GM19351 (cell line): ENCODE measurements around the gene SMARCD1.

Experiments
- ATAC-seq: cut with Tn5 transposase; IDR thresholded peaks from one replicate; pipeline ENCODE4 v1.9.1; 2021; ENCODE audit warnings: mild to moderate bottlenecking, moderate library complexity; ENCODE audit not compliant: unreplicated experiment

SMARCD1 gene

GRCh38 chr12:50084775-50085614 lies at the start of gene SMARCD1:
TSS of gene SMARCD1 (plus strand) at chr12:50085342. CDS start at chr12:50085370, 28 bp downstream.
- ATAC-seq = peak; percentile 76

- no peak for ATAC-seq
Observed at GRCh38 chr12:50038336-50038735, 46.8 kb upstream of the SMARCD1 start.

GRCh38 chr12:50039151-50039835 lies 45.8 kb upstream of the SMARCD1 start:
- no peak for ATAC-seq

GRCh38 chr12:50040657-50041056 lies 44.5 kb upstream of the SMARCD1 start:
- no peak for ATAC-seq

GRCh38 chr12:50041062-50041860 lies 43.9 kb upstream of the SMARCD1 start:
- ATAC-seq = no peak

GRCh38 chr12:50041962-50042361 lies 43.2 kb upstream of the SMARCD1 start:
- ATAC-seq = no peak

- no peak for ATAC-seq
Observed at GRCh38 chr12:50042693-50043092, 42.4 kb upstream of the SMARCD1 start.

- ATAC-seq = no peak
Observed at GRCh38 chr12:50043308-50043707, 41.8 kb upstream of the SMARCD1 start.

- ATAC-seq = no peak
Observed at GRCh38 chr12:50043854-50044253, 41.3 kb upstream of the SMARCD1 start.

GRCh38 chr12:50047693-50048250 lies 37.4 kb upstream of the SMARCD1 start:
- ATAC-seq = no peak

GRCh38 chr12:50049254-50050118 lies 35.7 kb upstream of the SMARCD1 start:
- no peak for ATAC-seq

GRCh38 chr12:50050119-50050385 lies 35.1 kb upstream of the SMARCD1 start:
- no peak for ATAC-seq

GRCh38 chr12:50050410-50051098 lies 34.6 kb upstream of the SMARCD1 start:
- no peak for ATAC-seq

GRCh38 chr12:50051101-50051806 lies 33.9 kb upstream of the SMARCD1 start:
- no peak for ATAC-seq

- no peak for ATAC-seq
Observed at GRCh38 chr12:50052544-50052943, 32.6 kb upstream of the SMARCD1 start.

- no peak for ATAC-seq
Observed at GRCh38 chr12:50052964-50053363, 32.2 kb upstream of the SMARCD1 start.

GRCh38 chr12:50053583-50053982 lies 31.6 kb upstream of the SMARCD1 start:
- no peak for ATAC-seq

- peak; percentile 56 for ATAC-seq
Observed at GRCh38 chr12:50055831-50056638, 29.1 kb upstream of the SMARCD1 start.
